Measurements from ENCODE around the gene DGCR8.

GRCh38 chr22:20133930-20134549, 54.0 kb downstream of the DGCR8 start:
- no peak for TF ChIP-seq CTCF (IDR thresholded peaks at IDR 0.05)
- TF ChIP-seq EP300 (IDR thresholded peaks at IDR 0.05), result no peak
- TF ChIP-seq POLR2AphosphoS5 (IDR thresholded peaks at IDR 0.05), result no peak
- TF ChIP-seq POLR2A (IDR thresholded peaks at IDR 0.05), result no peak
